HepG2 (cell line): ENCODE measurements around the gene TSC1. TPM values are rescaled to one million over a fixed set of nuclear protein-coding genes. Genes with fewer than 3 reads are reported as not detected.

Experiments used
- ATAC-seq: fragments of 200-7000 bp; cut with Tn5 transposase; 3 replicates; pipeline ENCODE4 v1.9.1; 2020; ENCODE audit warnings: mild to moderate bottlenecking, moderate library complexity
- BruUV-seq: library from RNA; stranded (reverse); fragments of 400-500 nt; replicated peaks from 2 replicates; lab custom pipeline; 2021; lab: Mats Ljungman, UMichigan
- CTCF ChIA-PET: fragments of 300-600 bp; formaldehyde crosslinking; extraction: SDS; loops from one replicate; lab custom pipeline; 2021; ENCODE audit warnings: low total read pairs, inconsistent platforms, low intra/inter-chr PET ratio; lab: Yijun Ruan, JAX
- POLR2A ChIA-PET: fragments of 350-600 bp; sonication (Branson Sonifier 250); formaldehyde crosslinking; loops from one replicate; lab custom pipeline; 2020; ENCODE audit warnings: antibody characterized with exemption, inconsistent platforms; lab: Yijun Ruan, JAX
- DNase-seq: peaks from one replicate; pipeline ENCODE4 v3.0.0-alpha.2; 2015; ENCODE audit warnings: low spot score
- FAIRE-seq: peaks from 3 replicates; lab custom pipeline; 2011; peaks lifted over from hg19 to GRCh38; lab: Jason Lieb, UNC
- H2AFZ ChIP-seq: one replicate; pipeline ENCODE4 v1.6.1; 2011; ENCODE audit warnings: low read length, inconsistent platforms
- H3K27ac ChIP-seq: fragments of 300-600 bp; 3 replicates; pipeline ENCODE4 v1.8.0; 2011; ENCODE audit warnings: mixed run types, mild to moderate bottlenecking, mixed read lengths, low read length, inconsistent platforms; ENCODE audit not compliant: insufficient read depth; ENCODE audit errors: extremely low read length
- H3K27me3 ChIP-seq, 2 experiments: fragments of 200-600 bp in 1 of 2; 2 replicates in 1 of 2; 3 replicates in 1 of 2; pipeline versions ENCODE4 v1.6.0 to v1.8.0; 2011; ENCODE audit warnings: low read length in 2 of 2, mild to moderate bottlenecking in 2 of 2, moderate library complexity in 2 of 2, inconsistent platforms in 1 of 2; ENCODE audit not compliant: insufficient read depth in 2 of 2, control insufficient read depth in 1 of 2
- H3K36me3 ChIP-seq, 2 experiments: fragments of 200-600 bp in 1 of 2; replicated peaks in 1 of 2; 2 replicates in 1 of 2; 3 replicates in 1 of 2; pipeline versions ENCODE4 v1.5.1 to v1.8.0; 2011; ENCODE audit warnings: low read length in 2 of 2, inconsistent platforms in 1 of 2; ENCODE audit not compliant: insufficient read depth in 2 of 2, control insufficient read depth in 1 of 2
- H3K4me1 ChIP-seq: 2 replicates; pipeline ENCODE4 v1.5.1; 2012; ENCODE audit warnings: low read length, inconsistent platforms; ENCODE audit not compliant: insufficient read depth
- H3K4me2 ChIP-seq: 2 replicates; pipeline ENCODE4 v1.6.0; 2011; ENCODE audit warnings: low read depth, low read length, inconsistent platforms
- H3K4me3 ChIP-seq, 3 experiments: fragments of 200-600 bp in 1 of 3; sonication (generic), shearing (Covaris generic) in 1 of 3; replicated peaks in 1 of 3; 2 replicates each; pipeline ENCODE4 v1.5.1; 2011 to 2016; ENCODE audit warnings: low read length in 3 of 3, inconsistent platforms in 2 of 3, low read depth in 2 of 3, mild to moderate bottlenecking in 2 of 3, control low read depth in 1 of 3, mixed read lengths in 1 of 3; ENCODE audit not compliant: insufficient read depth in 1 of 3
- H3K79me2 ChIP-seq: one replicate; pipeline ENCODE4 v1.6.1; 2011; ENCODE audit warnings: low read length, inconsistent platforms; ENCODE audit not compliant: insufficient read depth
- H3K9ac ChIP-seq: 2 replicates; pipeline ENCODE4 v1.6.0; 2011; ENCODE audit warnings: mild to moderate bottlenecking, low read depth, low read length, inconsistent platforms; ENCODE audit not compliant: insufficient read depth
- H3K9me3 ChIP-seq: 2 replicates; pipeline ENCODE4 v1.5.1; 2012; ENCODE audit warnings: mild to moderate bottlenecking, low read length
- H4K20me1 ChIP-seq: 2 replicates; pipeline ENCODE4 v1.6.0; 2011; ENCODE audit warnings: inconsistent platforms, mild to moderate bottlenecking, low read length, moderate library complexity; ENCODE audit not compliant: insufficient read depth
- CENPX ChIP-seq: sonication (generic); formaldehyde crosslinking; IDR thresholded peaks from 2 replicates; pipeline ENCODE4 v1.9.0; 2021; ENCODE audit warnings: mild to moderate bottlenecking, missing genetic modification reagents, moderate library complexity
- JARID2 ChIP-seq: sonication (generic); formaldehyde crosslinking; IDR thresholded peaks from 2 replicates; pipeline ENCODE4 v1.8.1; 2023; ENCODE audit warnings: missing genetic modification reagents, inconsistent platforms; ENCODE audit not compliant: insufficient replicate concordance
- JUN ChIP-seq: sonication (generic); formaldehyde crosslinking; IDR thresholded peaks from 2 replicates; pipeline ENCODE4 v1.4.0; 2020; ENCODE audit warnings: mild to moderate bottlenecking, missing genetic modification reagents
- JUND ChIP-seq: sonication (generic); formaldehyde crosslinking; IDR thresholded peaks from 2 replicates; pipeline ENCODE4 v1.8.0; 2022; ENCODE audit warnings: mild to moderate bottlenecking, missing genetic modification reagents
- LCORL ChIP-seq, 2 experiments: fragments of 450-650 bp in 1 of 2; sonication (generic) in 1 of 2; formaldehyde crosslinking in 1 of 2; IDR thresholded peaks; 2 replicates each; pipeline versions ENCODE4 v1.5.0 to v1.6.1; 2017 to 2020; ENCODE audit warnings: antibody characterized with exemption in 1 of 2, missing genetic modification reagents in 1 of 2
- NR2F6 ChIP-seq, 2 experiments: IDR thresholded peaks; 2 replicates each; pipeline ENCODE4 v1.6.1; 2016; ENCODE audit warnings: antibody characterized with exemption in 1 of 2, mild to moderate bottlenecking in 1 of 2
- SRSF4 ChIP-seq: fragments of 200-400 bp; formaldehyde crosslinking; IDR thresholded peaks from one replicate; pipeline ENCODE4 v1.6.1; 2018; ENCODE audit warnings: mild to moderate bottlenecking, low read depth, low read length, moderate library complexity; ENCODE audit not compliant: poor library complexity, severe bottlenecking
- TEAD3 ChIP-seq: optimal IDR thresholded peaks from 2 replicates; pipeline ENCODE3; 2016; ENCODE audit warnings: borderline replicate concordance
- ZEB1 ChIP-seq: IDR thresholded peaks from 2 replicates; pipeline ENCODE4 v1.6.1; 2012; ENCODE audit warnings: mild to moderate bottlenecking, low read depth, inconsistent platforms; ENCODE audit not compliant: insufficient replicate concordance
- WGBS: methylation state at CpG from one replicate; pipeline ENCODE4 v1.1.6; 2017; ENCODE audit warnings: low lambda C conversion rate; 5-methylcytosine and 5-hydroxymethylcytosine counted together
- in situ Hi-C: cut with HindIII; loops from 2 replicates; pipeline ENCODE4 v1.10.0; 2017; ENCODE audit warnings: low pct_unique_long_range_greater_than_20kb; ENCODE audit not compliant: extremely low pct_ligation_motif_present
- intact Hi-C: fragments of 100-400 bp; cut with micrococcal nuclease; formaldehyde crosslinking; loops from one replicate; pipeline ENCODE4 v1.10.0; 2022; ENCODE audit not compliant: unreplicated experiment
- polyA plus RNA-seq, 8 experiments: library from polyadenylated mRNA; depleted of rRNA in 3 of 8; stranded (reverse) in 7 of 8; unstranded in 1 of 8; fragments of >200 nt; fragmentation: Illumina TruSeq in 4 of 8; extraction: Trizol in 4 of 8; gene quantifications; 2 replicates each; pipeline versions ENCODE4 v1.2.1 to v1.2.3, GENCODE V29; 2011 to 2016; ENCODE audit warnings: low read depth in 4 of 8, missing spikeins in 1 of 8, mixed read lengths in 1 of 8; ENCODE audit not compliant: insufficient read depth in 1 of 8
- total RNA-seq, 5 experiments: library from RNA; depleted of rRNA; stranded (reverse); fragments of >200 nt; fragmentation: Illumina TruSeq; extraction: Trizol; gene quantifications; 2 replicates each; pipeline ENCODE4 v1.2.3, GENCODE V29; 2016; ENCODE audit warnings: low read depth in 1 of 5
- TF ChIP-seq, protein P1 (sequence below): sonication (generic); formaldehyde crosslinking; IDR thresholded peaks from 2 replicates; pipeline ENCODE4 v1.4.0; 2020; ENCODE audit warnings: missing genetic modification reagents
- TF ChIP-seq, protein P2 (sequence below), 2 experiments: sonication (generic) in 1 of 2; formaldehyde crosslinking in 1 of 2; IDR thresholded peaks; 2 replicates each; pipeline versions ENCODE4 v1.6.1 to v1.9.0; 2014 to 2022; ENCODE audit warnings: antibody characterized with exemption in 1 of 2, borderline replicate concordance in 1 of 2, inconsistent platforms in 1 of 2, low read depth in 1 of 2, missing genetic modification reagents in 1 of 2

Gene TSC1
- total and polyA plus RNA-seq, 2 of the 13 experiments (the other 11 are each of a cell fraction or from before 2014, with no cell fraction given): 31.6 to 66.1 TPM

DNA sequence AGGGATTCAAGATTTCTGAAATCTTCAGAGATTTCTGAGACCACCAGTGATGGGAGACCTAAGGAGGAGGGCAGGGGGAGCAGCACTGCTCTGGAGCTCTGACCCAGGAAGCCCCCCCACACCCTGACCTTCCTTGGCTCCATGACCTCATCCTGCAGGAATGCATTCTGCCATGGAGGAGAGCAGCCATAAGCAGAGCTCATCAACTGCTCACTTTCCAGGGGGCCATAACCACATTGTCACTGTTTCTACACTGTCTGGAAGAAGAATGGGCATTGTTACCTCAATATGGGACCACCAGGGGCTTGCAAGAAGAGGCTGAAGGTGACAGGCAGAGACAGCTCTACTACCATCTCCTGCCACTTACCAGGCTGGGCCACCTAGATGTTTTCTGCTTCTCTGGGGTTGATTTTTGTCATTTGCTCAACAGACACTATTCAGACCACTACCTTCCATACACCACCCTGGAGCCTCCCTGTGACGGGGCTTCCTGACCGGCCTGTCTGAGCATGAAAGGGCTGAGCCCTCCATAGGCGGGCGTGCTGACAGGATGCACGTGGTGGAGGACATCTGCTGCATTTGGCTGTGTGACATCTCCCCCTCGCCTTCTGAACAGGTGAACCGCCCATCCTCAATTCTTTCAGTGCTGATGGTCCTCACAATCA, 2.3 kb upstream of the TSC1 start (continued):
- peak; percentile 96 for TF ChIP-seq TEAD3 (CRISPR knock-in tag)
- TF ChIP-seq JUN (CRISPR knock-in tag): peak; percentile 95
- no peak for TF ChIP-seq CENPX
- TF ChIP-seq LCORL (IDR thresholded peaks at IDR 0.05): no peak
- TF ChIP-seq LCORL (CRISPR knock-in tag; IDR thresholded peaks at IDR 0.05): 0 out of 2 replicates have a peak, but pooled peaks have one; percentile 8
- TF ChIP-seq JARID2 (CRISPR knock-in tag): no peak
- TF ChIP-seq JUND: peak; percentile 92
- no peak for TF ChIP-seq ZEB1
- TF ChIP-seq, protein P1, sequence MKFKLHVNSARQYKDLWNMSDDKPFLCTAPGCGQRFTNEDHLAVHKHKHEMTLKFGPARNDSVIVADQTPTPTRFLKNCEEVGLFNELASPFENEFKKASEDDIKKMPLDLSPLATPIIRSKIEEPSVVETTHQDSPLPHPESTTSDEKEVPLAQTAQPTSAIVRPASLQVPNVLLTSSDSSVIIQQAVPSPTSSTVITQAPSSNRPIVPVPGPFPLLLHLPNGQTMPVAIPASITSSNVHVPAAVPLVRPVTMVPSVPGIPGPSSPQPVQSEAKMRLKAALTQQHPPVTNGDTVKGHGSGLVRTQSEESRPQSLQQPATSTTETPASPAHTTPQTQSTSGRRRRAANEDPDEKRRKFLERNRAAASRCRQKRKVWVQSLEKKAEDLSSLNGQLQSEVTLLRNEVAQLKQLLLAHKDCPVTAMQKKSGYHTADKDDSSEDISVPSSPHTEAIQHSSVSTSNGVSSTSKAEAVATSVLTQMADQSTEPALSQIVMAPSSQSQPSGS: peak; percentile 86
- TF ChIP-seq SRSF4: no peak
- TF ChIP-seq NR2F6 (IDR thresholded peaks at IDR 0.05): 0 out of 2 replicates have a peak, but pooled peaks have one; percentile 32
- TF ChIP-seq NR2F6 (CRISPR knock-in tag; IDR thresholded peaks at IDR 0.05): 0 out of 2 replicates have a peak, but pooled peaks have one; percentile 23
- TF ChIP-seq, all 625 proteins: peak for 14

DNA sequence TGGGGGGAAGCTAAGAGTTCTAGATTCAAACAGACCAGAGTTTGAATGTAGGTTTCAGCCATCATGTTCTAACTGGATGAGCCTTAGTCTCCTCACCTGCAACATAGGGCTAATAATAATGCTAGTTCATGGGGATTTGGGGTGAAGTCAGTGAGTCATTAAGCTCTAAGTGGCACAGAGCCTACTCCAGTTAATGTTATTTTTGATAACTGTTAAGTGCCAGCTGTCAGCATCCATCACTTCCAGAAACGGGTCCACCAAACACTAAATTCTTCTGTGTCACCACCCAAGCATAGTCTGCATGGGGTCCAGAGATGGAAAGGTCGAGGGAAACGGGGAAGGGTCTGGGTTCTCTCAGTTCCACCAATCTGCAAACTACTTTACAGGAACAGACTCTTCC, 1.8 kb upstream of the TSC1 start:
- Histone ChIP-seq H3K4me3 (0 out of 6 replicates have a peak overlapping the region, but pooled peaks of 1 of the 3 experiments have one; percentile 8), H3K27me3 (peaks cover 0 to 4% of the 10 kb centered on the region in 2 experiments; a peak in 2 of 5 replicates), H3K36me3 (no peaks in the 10 kb centered on the region), H2AFZ (peak overlapping the region; percentile 70), H3K4me1 (peaks cover 57% of the 10 kb centered on the region), H4K20me1 (no peaks in the 10 kb centered on the region; the same call in 1 of the 2 replicates), H3K4me2 (peak overlapping the region; percentile 52; the same call in 1 of the 2 replicates), H3K27ac (no peak overlapping the region), H3K79me2 (peaks cover 33% of the 10 kb centered on the region), H3K9ac (no peak overlapping the region), H3K9me3 (no peaks in the 10 kb centered on the region)
- in situ Hi-C loops: no loop called here
- no peak for ATAC-seq
- intact Hi-C loops: no loop called here
- 0% methylated on average over 3 of the region's 3 CpGs for WGBS
- CTCF ChIA-PET: no interaction called here
- POLR2A ChIA-PET: interaction anchor here (1.0 kb wide), 1 partner anchor 84 kb away, joined by 3 read pairs; the partner anchor contains the start of gene GTF3C5
- TF ChIP-seq, protein P2, sequence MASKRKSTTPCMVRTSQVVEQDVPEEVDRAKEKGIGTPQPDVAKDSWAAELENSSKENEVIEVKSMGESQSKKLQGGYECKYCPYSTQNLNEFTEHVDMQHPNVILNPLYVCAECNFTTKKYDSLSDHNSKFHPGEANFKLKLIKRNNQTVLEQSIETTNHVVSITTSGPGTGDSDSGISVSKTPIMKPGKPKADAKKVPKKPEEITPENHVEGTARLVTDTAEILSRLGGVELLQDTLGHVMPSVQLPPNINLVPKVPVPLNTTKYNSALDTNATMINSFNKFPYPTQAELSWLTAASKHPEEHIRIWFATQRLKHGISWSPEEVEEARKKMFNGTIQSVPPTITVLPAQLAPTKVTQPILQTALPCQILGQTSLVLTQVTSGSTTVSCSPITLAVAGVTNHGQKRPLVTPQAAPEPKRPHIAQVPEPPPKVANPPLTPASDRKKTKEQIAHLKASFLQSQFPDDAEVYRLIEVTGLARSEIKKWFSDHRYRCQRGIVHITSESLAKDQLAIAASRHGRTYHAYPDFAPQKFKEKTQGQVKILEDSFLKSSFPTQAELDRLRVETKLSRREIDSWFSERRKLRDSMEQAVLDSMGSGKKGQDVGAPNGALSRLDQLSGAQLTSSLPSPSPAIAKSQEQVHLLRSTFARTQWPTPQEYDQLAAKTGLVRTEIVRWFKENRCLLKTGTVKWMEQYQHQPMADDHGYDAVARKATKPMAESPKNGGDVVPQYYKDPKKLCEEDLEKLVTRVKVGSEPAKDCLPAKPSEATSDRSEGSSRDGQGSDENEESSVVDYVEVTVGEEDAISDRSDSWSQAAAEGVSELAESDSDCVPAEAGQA (IDR thresholded peaks at IDR 0.05; ENCODE audit: low read depth): no peak
- TF ChIP-seq, protein P2 (CRISPR knock-in tag; IDR thresholded peaks at IDR 0.05; ENCODE audit: borderline replicate concordance): no peak
- no peak for FAIRE-seq
- no peak for DNase-seq
- no TSS peak for BruUV-seq
